Measurements from ENCODE around the gene EPB41L2.
"Not testable (repeated sequence)": the region's sequence is repeated elsewhere in the genome, so short reads cannot be mapped to it uniquely, and the experiment has no call there.

The EPB41L2 gene

DNA sequence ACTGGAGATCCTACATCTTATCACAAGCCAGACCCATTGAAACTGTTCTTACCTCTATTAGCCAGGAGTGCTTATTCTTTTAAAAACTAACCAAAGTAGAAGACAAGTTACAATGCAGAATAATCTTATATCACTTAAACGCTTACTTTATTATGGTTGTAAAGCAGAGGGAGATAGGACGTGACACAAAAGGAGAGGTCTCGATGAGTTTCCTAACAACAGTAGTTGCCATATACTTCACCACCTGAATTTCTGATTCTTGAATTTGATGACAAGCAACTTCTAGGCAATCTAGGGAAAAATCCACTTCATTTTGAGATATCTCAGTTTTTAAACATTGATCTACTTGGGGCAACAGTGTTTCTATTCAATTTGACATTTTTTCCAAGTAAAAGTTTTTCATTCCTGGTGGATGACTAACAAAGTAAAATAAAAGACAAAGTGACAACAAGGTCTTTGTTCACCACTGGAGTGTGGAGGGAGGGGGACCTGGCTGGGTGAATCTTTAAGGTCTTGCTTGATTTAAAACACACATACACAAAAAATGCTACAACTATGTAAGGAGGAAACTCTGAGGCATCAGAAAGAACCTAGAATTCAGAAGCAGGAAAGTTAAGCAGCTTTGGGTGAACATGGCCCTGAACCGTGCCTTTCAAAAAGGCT is 125.0 kb downstream of the EPB41L2 start:
- DNase-seq, result no peak

DNA sequence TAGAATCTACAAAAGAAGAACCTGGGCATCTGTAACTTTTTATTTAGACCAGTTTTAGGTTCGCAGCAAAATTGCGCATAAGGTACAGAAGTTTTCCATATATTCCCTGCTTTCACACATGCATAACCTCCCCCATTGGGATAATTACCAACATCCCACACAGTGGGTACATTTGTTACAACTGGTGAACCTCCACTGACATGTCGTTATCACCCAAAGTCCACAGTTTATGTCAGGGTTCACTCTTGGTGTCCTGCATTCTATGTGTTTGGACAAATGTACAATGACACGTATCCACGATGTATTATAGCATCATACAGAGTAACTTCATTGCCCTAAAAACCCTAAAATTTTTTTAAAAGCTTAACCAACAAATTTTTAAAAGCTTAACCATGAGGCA is 126.1 kb downstream of the EPB41L2 start:
- DNase-seq, result no peak

- no peak for DNase-seq
These were observed 127.1 kb downstream of the EPB41L2 start for GRCh38 chr6:130935978-130936377.

GRCh38 chr6:130934848-130935585 is 128.0 kb downstream of the EPB41L2 start:
- DNase-seq, result no peak

DNA sequence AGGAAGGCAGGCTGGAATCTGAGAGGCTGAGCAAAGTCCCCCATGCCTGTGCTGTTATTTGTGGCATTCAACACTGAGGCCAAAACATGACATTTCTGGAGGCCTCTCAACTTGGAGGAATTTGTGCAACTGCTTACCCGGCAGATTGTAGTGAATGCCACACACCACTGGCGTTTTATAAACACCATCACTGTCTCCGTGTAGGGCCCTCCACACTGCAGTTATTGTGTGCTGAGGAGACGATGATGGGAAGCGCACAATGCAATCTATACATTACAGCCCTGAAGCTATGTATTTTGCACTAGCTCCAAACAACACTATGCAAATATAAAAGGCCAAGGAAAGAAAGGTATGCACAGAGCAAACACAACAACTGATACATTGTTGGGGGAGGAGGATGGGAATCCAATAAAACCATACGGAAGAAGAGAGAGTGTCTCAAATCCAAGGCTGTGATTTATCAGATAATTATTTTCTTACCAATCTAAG is 129.3 kb downstream of the EPB41L2 start:
- no peak for DNase-seq

GRCh38 chr6:130932921-130933320 is 130.1 kb downstream of the EPB41L2 start:
- DNase-seq, result no peak

- no peak for DNase-seq
These were observed 130.6 kb downstream of the EPB41L2 start for GRCh38 chr6:130932438-130932837.

DNA sequence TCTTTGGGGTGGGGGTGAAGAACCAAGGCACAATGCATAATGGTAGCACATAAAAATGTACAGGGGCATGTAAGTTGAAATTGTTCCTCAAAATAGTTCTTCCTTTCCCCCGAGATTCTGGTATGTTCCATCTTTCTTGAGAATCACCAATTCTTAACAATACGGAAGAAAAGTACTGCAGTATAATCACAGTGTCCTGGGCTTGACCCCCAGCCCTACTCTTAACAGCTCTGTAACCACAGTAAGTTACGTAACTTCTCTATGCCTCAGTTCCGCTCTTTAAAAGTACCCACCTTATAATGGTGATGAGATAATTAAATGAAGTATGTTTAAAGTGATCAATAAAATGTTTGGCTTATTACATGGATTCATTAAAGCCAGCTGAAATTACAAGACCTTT is 131.4 kb downstream of the EPB41L2 start:
- no peak for DNase-seq

DNA sequence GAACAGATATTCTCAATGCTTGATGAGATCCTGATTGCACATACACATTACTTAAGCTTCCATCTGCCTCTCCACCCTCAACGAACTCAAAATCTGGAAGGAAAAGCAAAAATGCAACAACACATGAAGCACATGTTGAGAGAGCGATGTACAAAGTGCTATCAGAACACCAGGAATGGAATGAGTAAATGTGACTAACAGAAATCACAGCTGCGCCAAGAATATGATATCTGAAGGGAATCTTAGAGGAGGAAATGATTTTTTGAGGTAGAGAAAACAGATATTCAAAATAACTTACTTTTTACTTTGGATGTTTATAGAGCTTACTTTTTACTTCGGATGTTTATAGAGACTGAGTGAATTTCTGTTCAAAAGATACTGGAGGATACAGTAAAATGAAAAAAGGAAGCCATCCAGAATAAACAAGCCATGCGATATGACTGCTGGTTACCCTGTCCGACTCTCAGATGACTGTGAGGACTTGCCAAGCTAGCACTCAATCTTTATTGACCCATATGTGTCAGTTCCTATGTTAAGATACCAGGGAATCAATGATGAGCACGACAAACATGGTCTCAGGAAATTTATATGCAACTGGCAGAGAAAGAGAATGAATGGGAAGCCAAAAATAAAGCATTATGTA is 133.9 kb downstream of the EPB41L2 start:
- DNase-seq, result no peak

DNA sequence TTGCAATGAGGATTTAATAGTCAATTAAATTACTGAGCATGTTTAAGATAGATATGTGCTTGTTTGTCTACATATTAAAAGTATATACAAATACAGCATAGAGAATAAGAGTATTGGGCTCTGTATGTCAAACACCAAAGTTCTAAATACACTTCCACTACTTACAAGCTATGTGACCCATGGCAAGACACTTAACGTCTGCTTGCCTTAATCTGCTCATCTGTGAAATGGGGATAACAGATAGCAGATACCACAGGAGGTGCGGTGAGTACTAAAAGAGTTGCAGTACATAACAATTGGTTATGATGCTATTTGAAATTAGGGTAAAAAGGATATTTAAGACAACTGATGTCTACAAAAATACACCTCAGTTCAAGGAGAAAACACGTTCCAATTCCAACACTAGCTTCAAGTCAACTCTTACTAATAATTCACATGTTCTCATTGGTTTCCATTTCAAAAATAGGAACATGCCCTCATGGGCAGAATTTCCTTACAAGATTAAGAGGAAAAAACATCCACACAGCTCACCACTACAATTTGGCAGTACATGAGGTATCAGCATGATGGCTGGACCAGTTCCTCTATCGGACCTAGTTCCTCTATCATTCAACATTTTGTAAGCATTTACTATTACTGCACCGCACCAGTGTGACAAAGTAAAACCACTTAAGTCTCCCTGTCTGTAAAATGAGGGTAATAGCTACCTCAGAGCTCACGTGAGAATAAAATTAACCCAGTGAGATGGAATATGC is 134.7 kb downstream of the EPB41L2 start:
- DNase-seq, result no peak

DNA sequence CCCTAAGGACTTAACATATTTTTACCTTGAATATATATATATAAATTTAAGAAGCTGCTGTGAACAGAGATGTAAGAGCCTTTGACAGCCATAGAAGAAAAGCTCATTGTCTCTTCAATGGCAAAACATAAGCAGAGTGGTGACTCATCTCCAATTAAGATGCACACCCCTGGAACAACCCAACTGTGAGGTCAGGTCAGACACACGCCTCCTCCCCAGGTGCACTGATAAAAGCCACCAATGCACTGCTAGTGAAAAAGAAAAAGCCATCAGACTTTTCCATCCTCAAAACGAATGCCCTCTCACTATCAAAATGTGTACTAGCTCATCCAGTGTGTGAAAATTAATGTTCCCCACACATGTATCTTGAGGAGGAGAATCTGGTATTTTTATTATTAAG is 135.7 kb downstream of the EPB41L2 start:
- no peak for DNase-seq

GRCh38 chr6:130923350-130923749 is 139.7 kb downstream of the EPB41L2 start:
- DNase-seq, result no peak

DNA sequence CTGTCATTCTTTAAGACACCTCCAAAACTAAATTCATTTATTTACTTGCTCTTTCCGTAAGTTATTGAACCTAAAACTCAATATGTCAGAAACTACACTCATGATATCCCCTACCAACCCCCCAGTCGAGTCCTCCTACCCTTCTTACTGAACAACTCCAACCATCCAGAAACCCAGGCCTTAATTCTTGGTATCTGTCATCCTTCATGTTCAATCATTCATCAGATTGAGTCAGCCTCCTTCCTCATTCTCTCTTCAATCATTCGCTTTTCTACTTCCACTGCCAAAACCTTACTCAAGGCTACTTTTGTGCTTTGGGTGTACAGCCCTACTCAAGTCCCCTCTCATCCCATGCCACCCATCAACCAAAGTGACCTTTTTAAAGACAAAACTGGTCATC is 140.1 kb downstream of the EPB41L2 start:
- DNase-seq, result no peak

DNA sequence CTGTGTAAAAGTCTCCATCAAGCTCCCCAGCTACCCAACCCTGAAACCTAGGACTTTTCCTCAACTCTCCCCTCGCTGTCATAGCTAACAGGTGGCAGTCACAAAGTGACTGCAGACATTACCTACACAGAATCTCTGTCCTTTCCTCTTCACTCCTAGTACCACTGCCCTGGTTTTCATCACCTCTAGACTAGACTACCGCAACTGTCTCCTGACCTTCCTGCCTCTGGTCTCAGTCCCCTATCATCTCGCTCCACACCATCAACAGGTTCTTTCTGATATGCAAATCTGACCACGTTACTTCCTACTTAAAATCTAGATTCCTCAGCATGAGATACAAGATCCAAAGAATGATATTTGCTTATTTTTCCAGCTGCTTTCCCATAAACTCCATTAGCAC is 142.1 kb downstream of the EPB41L2 start:
- no peak for DNase-seq

DNA sequence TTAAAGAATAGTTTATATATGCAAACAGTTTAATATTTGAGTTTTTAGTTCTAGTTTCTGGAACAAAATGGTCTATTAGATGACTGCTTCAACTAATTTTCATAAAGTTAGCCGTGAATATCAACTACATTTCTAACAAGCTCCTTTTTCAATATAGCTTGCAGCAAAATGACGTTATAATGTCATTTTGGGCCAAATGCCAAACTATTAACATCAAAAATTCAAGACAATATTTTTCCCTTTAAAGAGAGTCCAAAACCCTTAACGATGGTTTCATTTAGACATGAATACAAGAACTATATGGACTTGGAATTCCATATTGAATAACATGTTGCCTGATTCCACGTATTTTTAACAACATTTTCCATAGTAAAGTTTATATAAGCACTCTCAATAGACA is 144.9 kb downstream of the EPB41L2 start:
- DNase-seq, result no peak

- DNase-seq, result not testable (repeated sequence)
These were observed 147.4 kb downstream of the EPB41L2 start for GRCh38 chr6:130915606-130916005.

DNA sequence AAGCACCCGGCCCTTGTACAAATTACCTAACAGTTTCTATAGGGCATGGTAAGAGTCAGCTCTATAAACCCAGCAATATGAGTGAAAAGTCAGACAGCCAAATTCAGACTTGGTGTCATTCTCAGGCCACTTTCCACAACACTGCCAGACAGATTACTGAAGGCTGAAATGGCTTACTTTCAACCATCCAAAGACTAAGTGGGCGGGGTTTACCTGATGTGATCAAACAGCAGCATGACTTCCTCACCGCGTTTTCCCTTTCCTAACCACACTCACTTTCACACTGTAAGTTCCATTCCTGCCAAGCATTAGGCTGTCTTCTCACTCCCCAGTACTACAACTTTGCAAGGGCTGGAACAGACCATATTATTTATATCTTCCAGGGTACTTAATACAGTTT is 149.9 kb downstream of the EPB41L2 start:
- no peak for DNase-seq

DNA sequence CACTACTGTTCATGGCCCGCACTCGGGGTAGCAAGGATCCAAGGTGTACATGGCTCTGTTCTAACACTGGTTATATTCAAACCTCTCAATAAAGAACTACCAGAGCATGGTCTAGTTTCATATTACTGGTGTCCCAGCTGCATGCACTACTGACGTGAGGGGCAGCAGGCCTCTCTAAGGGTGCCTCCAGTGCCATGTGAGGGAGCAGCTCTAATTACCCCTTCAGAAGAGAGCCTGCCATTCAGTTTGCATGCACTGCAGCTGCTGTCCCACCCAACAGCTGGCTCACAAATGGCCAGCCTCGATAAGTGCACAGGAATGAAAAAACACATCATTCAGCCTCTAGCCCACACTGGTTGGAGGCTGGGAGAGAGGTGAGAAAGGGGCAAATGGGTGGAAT is 150.6 kb downstream of the EPB41L2 start:
- no peak for DNase-seq

DNA sequence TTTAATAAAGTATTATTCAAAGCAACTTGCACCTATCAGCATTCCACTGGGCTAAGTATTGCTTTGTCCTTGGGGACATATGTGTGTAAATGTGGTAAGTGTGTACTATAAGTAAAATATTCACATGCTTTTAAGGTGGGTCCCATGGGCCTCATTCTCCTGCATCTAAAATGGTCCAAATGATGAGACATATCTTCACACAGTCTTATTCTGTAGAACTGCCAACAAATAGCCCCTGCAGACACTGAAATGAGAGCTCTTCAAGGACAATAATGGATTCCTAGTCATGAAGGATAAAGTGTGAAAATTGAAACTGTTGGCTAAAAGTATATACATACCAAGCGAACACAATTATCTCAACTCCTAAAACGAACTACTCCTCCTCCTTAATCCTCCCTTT is 154.1 kb downstream of the EPB41L2 start:
- no peak for DNase-seq

DNA sequence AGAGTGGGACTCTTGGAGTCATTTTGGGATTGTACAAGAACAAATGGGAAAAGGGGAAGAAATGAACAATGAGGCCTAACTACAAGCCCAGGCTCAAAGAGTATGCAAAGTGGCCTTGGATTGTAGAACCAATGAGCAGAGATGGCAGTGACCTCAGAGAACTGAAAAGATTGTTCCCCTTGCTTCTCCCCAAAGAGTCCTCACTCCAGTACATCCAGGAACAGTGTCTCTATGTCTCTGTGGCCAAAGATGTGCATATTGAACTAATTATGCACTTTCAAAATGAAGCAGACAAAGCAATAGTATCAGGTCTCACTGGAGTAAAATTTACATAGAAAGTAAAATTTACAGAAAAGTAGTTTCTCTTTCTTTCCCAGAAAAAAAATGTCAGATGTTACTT is 154.9 kb downstream of the EPB41L2 start:
- DNase-seq, result no peak

DNA sequence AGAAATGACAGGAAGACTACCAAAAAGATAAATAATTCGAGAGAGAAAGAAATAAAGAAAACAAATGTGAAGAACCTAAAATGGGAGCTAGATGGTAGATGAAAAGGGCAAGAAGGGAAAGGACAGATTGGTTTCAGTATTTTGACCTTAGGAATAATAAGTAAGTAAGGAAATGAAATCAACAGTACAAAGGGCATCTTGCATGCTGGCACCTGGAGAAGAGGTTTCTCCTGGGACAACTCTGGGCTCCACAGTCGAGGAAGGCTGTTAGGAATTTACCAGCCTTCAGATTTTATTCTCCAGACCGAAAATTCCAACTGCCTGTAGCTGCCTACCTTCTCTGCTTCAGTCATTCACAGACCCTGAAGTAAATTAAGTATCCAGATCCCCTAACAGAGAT is 155.4 kb downstream of the EPB41L2 start:
- DNase-seq, result no peak

GRCh38 chr6:130906736-130907381 is 156.2 kb downstream of the EPB41L2 start:
- no peak for DNase-seq

GRCh38 chr6:130903602-130904001 is 159.4 kb downstream of the EPB41L2 start:
- DNase-seq, result no peak

Measured in NCI-H2171 (cell line).